Measurements from ENCODE around the gene EXOC4.
A peak's percentile ranks its signal among the peaks of the same experiment; 100 is the strongest.
"Not testable (repeated sequence)": the region's sequence is repeated elsewhere in the genome, so short reads cannot be mapped to it uniquely, and the experiment has no call there.

The EXOC4 gene

GRCh38 chr7:133275446-133276095, 22.7 kb downstream of the EXOC4 start:
- no peak for DNase-seq (ENCODE audit: low spot score)

GRCh38 chr7:133278975-133279374, 26.1 kb downstream of the EXOC4 start:
- not testable (repeated sequence) for DNase-seq (ENCODE audit: low spot score)

GRCh38 chr7:133282094-133282493, 29.2 kb downstream of the EXOC4 start:
- no peak for DNase-seq (ENCODE audit: low spot score)

- DNase-seq (ENCODE audit: low spot score), result no peak
Measured at GRCh38 chr7:133284092-133284491, 31.2 kb downstream of the EXOC4 start.

GRCh38 chr7:133288970-133289369, 36.1 kb downstream of the EXOC4 start:
- no peak for DNase-seq (ENCODE audit: low spot score)

- DNase-seq (ENCODE audit: low spot score), result no peak
Measured at GRCh38 chr7:133290041-133290440, 37.2 kb downstream of the EXOC4 start.

GRCh38 chr7:133290676-133291333, 37.9 kb downstream of the EXOC4 start:
- no peak for DNase-seq (ENCODE audit: low spot score)

GRCh38 chr7:133292631-133293030, 39.8 kb downstream of the EXOC4 start:
- no peak for DNase-seq (ENCODE audit: low spot score)

GRCh38 chr7:133293384-133294160, 40.7 kb downstream of the EXOC4 start:
- no peak for DNase-seq (ENCODE audit: low spot score)

GRCh38 chr7:133294234-133294633, 41.4 kb downstream of the EXOC4 start:
- DNase-seq (ENCODE audit: low spot score), result no peak

GRCh38 chr7:133295484-133295883, 42.6 kb downstream of the EXOC4 start:
- no peak for DNase-seq (ENCODE audit: low spot score)

GRCh38 chr7:133297093-133297492, 44.2 kb downstream of the EXOC4 start:
- DNase-seq (ENCODE audit: low spot score), result no peak

- no peak for DNase-seq (ENCODE audit: low spot score)
Measured at GRCh38 chr7:133298080-133298479, 45.2 kb downstream of the EXOC4 start.

GRCh38 chr7:133299676-133300075, 46.8 kb downstream of the EXOC4 start:
- no peak for DNase-seq (ENCODE audit: low spot score)

GRCh38 chr7:133300088-133300487, 47.2 kb downstream of the EXOC4 start:
- DNase-seq (ENCODE audit: low spot score), result peak; percentile 10

GRCh38 chr7:133300811-133301210, 47.9 kb downstream of the EXOC4 start:
- no peak for DNase-seq (ENCODE audit: low spot score)

GRCh38 chr7:133301444-133301843, 48.6 kb downstream of the EXOC4 start:
- no peak for DNase-seq (ENCODE audit: low spot score)

GRCh38 chr7:133303372-133303771, 50.5 kb downstream of the EXOC4 start:
- no peak for DNase-seq (ENCODE audit: low spot score)

- no peak for DNase-seq (ENCODE audit: low spot score)
Measured at GRCh38 chr7:133303931-133304330, 51.1 kb downstream of the EXOC4 start.

- DNase-seq (ENCODE audit: low spot score), result no peak
Measured at GRCh38 chr7:133309333-133309732, 56.5 kb downstream of the EXOC4 start.

GRCh38 chr7:133310232-133310862, 57.5 kb downstream of the EXOC4 start:
- no peak for DNase-seq (ENCODE audit: low spot score)

- DNase-seq (ENCODE audit: low spot score), result no peak
Measured at GRCh38 chr7:133313575-133313974, 60.7 kb downstream of the EXOC4 start.

- no peak for DNase-seq (ENCODE audit: low spot score)
Measured at GRCh38 chr7:133314084-133314483, 61.2 kb downstream of the EXOC4 start.

Data from Ammon's horn (tissue), 1 donor.